GM12873 (cell line): ENCODE results near the gene GREM1.

Source experiments
- TF ChIP-seq, protein P1 (sequence below): IDR thresholded peaks from 2 replicates; pipeline ENCODE4 v1.5.1; 2012; ENCODE audit warnings: low read depth, mild to moderate bottlenecking, moderate library complexity, low read length, control low read depth; ENCODE audit not compliant: insufficient read depth; ENCODE audit errors: missing control alignments

The GREM1 gene

GRCh38 chr15:32735989-32736700, 18.3 kb downstream of the GREM1 start:
- TF ChIP-seq, protein P1, sequence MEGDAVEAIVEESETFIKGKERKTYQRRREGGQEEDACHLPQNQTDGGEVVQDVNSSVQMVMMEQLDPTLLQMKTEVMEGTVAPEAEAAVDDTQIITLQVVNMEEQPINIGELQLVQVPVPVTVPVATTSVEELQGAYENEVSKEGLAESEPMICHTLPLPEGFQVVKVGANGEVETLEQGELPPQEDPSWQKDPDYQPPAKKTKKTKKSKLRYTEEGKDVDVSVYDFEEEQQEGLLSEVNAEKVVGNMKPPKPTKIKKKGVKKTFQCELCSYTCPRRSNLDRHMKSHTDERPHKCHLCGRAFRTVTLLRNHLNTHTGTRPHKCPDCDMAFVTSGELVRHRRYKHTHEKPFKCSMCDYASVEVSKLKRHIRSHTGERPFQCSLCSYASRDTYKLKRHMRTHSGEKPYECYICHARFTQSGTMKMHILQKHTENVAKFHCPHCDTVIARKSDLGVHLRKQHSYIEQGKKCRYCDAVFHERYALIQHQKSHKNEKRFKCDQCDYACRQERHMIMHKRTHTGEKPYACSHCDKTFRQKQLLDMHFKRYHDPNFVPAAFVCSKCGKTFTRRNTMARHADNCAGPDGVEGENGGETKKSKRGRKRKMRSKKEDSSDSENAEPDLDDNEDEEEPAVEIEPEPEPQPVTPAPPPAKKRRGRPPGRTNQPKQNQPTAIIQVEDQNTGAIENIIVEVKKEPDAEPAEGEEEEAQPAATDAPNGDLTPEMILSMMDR, result no peak

DNA sequence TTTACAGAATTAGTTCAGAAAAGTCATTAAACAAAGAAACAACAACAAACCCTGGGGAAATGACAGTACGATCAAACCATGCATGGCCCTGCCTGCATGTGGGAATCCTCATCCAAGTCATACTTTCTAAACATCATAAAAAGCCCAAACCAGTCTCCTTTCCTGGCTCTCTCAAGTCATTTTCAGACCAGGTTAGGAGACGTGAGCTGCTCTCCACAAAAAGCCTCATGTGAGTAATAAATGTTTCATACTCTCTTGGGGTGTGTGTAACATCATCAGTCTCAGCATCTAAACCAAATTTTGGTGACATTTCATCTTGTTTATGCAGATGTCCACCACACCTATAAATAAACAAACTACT, 18.9 kb downstream of the GREM1 start:
- TF ChIP-seq, protein P1, result no peak

- TF ChIP-seq, protein P1, result no peak
These were observed 19.5 kb downstream of the GREM1 start for GRCh38 chr15:32737304-32737703.

DNA sequence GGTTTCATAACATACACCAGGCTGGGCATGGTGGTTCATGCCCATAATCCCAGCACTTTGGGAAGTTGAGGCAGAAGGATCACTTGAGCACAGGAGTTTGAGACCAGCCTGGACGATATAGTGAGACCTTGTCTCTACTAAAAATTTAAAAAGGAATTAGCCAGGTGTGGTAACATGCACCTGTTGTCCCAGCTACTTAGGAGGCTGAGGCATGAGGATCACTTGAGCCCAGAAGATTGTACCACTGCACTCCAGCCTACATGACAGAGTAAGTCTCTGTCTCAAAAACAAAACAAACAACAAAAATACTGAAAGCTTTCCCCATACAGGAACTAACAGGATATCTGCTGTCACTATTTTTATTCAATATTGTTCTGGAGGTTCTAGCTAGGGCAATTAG, 20.9 kb downstream of the GREM1 start:
- TF ChIP-seq, protein P1, result no peak

DNA sequence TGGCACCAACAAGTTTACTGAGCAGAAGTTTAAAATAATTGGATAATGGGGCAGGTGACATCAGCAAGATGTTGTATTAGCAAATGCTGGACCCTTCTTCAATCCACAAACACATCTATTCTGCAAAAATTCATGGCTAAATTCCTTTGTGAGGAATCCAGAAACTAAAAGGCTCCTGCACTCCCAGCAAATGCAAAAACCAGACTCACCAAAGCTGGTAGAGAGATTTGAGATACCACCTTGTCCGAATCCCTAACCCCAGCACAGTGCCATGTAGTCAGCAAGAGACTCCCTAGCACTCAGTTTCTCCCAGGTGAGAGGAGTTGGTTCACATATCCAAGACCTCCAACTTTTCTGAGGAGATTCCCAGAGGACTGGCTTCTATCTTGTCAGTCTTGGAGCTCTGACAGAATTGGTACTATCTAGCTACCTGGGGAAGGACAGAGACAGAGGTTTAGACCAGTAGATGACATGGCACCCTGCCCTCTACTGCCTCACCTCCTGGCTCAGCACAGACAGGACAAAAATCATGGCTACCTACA, 21.8 kb downstream of the GREM1 start:
- TF ChIP-seq, protein P1, result no peak

DNA sequence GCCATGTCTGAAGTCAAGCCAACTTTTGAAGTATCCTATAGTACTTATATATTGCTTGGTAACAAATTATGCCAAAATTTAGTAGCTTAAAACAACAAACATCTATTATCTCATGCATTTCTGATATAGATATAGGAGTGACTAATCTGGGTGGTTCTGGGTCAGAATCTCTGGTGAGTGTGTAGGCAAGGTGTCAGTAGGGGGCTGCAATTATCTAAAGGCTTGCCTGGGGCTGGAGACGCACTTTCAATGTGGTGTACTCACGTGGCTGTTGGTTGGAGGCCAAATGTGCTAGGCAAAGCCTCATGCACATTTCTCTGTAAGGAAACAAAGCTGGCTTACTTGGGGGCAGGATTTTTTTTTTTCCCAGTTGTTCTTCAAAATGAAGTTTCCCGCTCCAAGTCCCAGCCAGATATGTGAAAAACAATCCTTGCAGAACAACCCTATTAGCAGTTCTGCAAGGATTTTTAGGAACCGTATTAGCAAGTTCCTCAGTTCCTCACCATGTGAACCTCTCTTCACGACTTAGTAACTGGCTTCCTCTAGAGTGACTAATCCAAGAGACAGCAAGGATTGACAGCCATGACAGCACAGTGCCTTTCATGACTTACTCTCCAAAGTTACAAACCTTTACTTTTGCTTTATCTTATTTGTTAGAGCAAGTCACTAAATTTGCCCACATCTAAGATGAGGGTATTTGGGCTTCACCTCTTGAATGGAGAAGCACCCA, 25.8 kb downstream of the GREM1 start:
- TF ChIP-seq, protein P1, result no peak

GRCh38 chr15:32746116-32746857, 28.5 kb downstream of the GREM1 start:
- TF ChIP-seq, protein P1, result no peak
